ENCODE results near the gene APOF. TPM values are rescaled to one million over a fixed set of nuclear protein-coding genes. Genes with fewer than 3 reads are reported as not detected.
A peak's percentile ranks its signal among the peaks of the same experiment; 100 is the strongest.

APOF gene
- total and polyA plus RNA-seq, 9 of the 15 experiments (the other 6 are each of a cell fraction or from before 2014, with no cell fraction given) = 0.09 to 0.15 (median 0.12) TPM; not detected in 5

GRCh38 chr12:56375598-56376434 is 13.2 kb upstream of the APOF start (continued):
- no peak for TF ChIP-seq ZNF431 (CRISPR knock-in tag; IDR thresholded peaks at IDR 0.05)
- TF ChIP-seq NFIC (IDR thresholded peaks at IDR 0.05) = peak; percentile 42; the same call in 1 of the 2 replicates
- no peak for TF ChIP-seq HMG20A (CRISPR knock-in tag; conservative IDR thresholded peaks at IDR 0.05)
- TF ChIP-seq ARHGAP35 (IDR thresholded peaks at IDR 0.05; ENCODE audit: partially characterized antibody) = no peak
- no peak for TF ChIP-seq GTF2B (IDR thresholded peaks at IDR 0.05; ENCODE audit: extremely low read depth, insufficient read length)
- peak; percentile 85 for TF ChIP-seq CBFA2T3 (IDR thresholded peaks at IDR 0.05)
- TF ChIP-seq ZNF584 (CRISPR knock-in tag; IDR thresholded peaks at IDR 0.05; ENCODE audit: low read depth) = no peak
- no peak for TF ChIP-seq ZNF280A (IDR thresholded peaks at IDR 0.05; ENCODE audit: low read depth, partially characterized antibody)
- peak; percentile 63 for TF ChIP-seq TEAD4 (IDR thresholded peaks at IDR 0.05; ENCODE audit: low read length)
- TF ChIP-seq TEAD4 (CRISPR knock-in tag; IDR thresholded peaks at IDR 0.05; ENCODE audit: borderline replicate concordance) = no peak
- no peak for TF ChIP-seq ZNF217 (CRISPR knock-in tag; IDR thresholded peaks at IDR 0.05)
- TF ChIP-seq ZNF76 (CRISPR knock-in tag; IDR thresholded peaks at IDR 0.05; ENCODE audit: borderline replicate concordance) = no peak
- no peak for TF ChIP-seq XRCC4 (IDR thresholded peaks at IDR 0.05; ENCODE audit: extremely low read depth, insufficient read depth, insufficient read length)
- TF ChIP-seq NR2C2 (CRISPR knock-in tag; IDR thresholded peaks at IDR 0.05) = no peak
- no peak for TF ChIP-seq NR2C2 (tag; IDR thresholded peaks at IDR 0.05)
- no peak for TF ChIP-seq KHSRP (IDR thresholded peaks at IDR 0.05)
- TF ChIP-seq SIRT6 (IDR thresholded peaks at IDR 0.05; ENCODE audit: low read depth, low read length) = no peak
- no peak for TF ChIP-seq FOS (IDR thresholded peaks at IDR 0.05; ENCODE audit: extremely low read depth, insufficient read length)
- no peak for TF ChIP-seq TAF9B (IDR thresholded peaks at IDR 0.05; ENCODE audit: partially characterized antibody)
- TF ChIP-seq, protein P1, sequence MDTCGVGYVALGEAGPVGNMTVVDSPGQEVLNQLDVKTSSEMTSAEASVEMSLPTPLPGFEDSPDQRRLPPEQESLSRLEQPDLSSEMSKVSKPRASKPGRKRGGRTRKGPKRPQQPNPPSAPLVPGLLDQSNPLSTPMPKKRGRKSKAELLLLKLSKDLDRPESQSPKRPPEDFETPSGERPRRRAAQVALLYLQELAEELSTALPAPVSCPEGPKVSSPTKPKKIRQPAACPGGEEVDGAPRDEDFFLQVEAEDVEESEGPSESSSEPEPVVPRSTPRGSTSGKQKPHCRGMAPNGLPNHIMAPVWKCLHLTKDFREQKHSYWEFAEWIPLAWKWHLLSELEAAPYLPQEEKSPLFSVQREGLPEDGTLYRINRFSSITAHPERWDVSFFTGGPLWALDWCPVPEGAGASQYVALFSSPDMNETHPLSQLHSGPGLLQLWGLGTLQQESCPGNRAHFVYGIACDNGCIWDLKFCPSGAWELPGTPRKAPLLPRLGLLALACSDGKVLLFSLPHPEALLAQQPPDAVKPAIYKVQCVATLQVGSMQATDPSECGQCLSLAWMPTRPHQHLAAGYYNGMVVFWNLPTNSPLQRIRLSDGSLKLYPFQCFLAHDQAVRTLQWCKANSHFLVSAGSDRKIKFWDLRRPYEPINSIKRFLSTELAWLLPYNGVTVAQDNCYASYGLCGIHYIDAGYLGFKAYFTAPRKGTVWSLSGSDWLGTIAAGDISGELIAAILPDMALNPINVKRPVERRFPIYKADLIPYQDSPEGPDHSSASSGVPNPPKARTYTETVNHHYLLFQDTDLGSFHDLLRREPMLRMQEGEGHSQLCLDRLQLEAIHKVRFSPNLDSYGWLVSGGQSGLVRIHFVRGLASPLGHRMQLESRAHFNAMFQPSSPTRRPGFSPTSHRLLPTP (IDR thresholded peaks at IDR 0.05; ENCODE audit: borderline replicate concordance, extremely low read depth, insufficient read length) = no peak
- no peak for TF ChIP-seq ZNF707 (CRISPR knock-in tag; conservative IDR thresholded peaks at IDR 0.05)
- TF ChIP-seq, protein P2, sequence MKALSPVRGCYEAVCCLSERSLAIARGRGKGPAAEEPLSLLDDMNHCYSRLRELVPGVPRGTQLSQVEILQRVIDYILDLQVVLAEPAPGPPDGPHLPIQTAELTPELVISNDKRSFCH (CRISPR knock-in tag; IDR thresholded peaks at IDR 0.05) = no peak
- TF ChIP-seq, protein P2 (tag; IDR thresholded peaks at IDR 0.05) = no peak
- no peak for TF ChIP-seq TBP (optimal IDR thresholded peaks at IDR 0.05; ENCODE audit: low read depth, low read length)
- no peak for TF ChIP-seq E2F3 (CRISPR knock-in tag; IDR thresholded peaks at IDR 0.05)

All from K562 (cell line).